DMS 273 (cell line): ENCODE data around the gene ZMYND11.

ENCODE experiments used
- DNase-seq: peaks from one replicate; lab custom pipeline; 2025; ENCODE audit not compliant: unreplicated experiment; lab: John Stamatoyannopoulos, UW

Gene ZMYND11

GRCh38 chr10:191703-192518 is 56.7 kb downstream of the ZMYND11 start:
- no peak for DNase-seq

- no peak for DNase-seq
Measured at GRCh38 chr10:194281-194680, 59.0 kb downstream of the ZMYND11 start.

- DNase-seq: no peak
Measured at GRCh38 chr10:200405-200804, 65.2 kb downstream of the ZMYND11 start.

GRCh38 chr10:201328-201771 is 66.1 kb downstream of the ZMYND11 start:
- no peak for DNase-seq

- no peak for DNase-seq
Measured at GRCh38 chr10:208616-209015, 73.4 kb downstream of the ZMYND11 start.

- no peak for DNase-seq
Measured at GRCh38 chr10:209357-209756, 74.1 kb downstream of the ZMYND11 start.

GRCh38 chr10:210297-210696 is 75.0 kb downstream of the ZMYND11 start:
- no peak for DNase-seq

- no peak for DNase-seq
Measured at GRCh38 chr10:215444-215843, 80.2 kb downstream of the ZMYND11 start.

- no peak for DNase-seq
Measured at GRCh38 chr10:218798-219197, 83.5 kb downstream of the ZMYND11 start.

GRCh38 chr10:219731-220472 is 84.6 kb downstream of the ZMYND11 start:
- no peak for DNase-seq

GRCh38 chr10:224571-224970 is 89.3 kb downstream of the ZMYND11 start:
- DNase-seq: no peak

GRCh38 chr10:226018-226417 is 90.8 kb downstream of the ZMYND11 start:
- DNase-seq: no peak

GRCh38 chr10:227014-227413 is 91.8 kb downstream of the ZMYND11 start:
- no peak for DNase-seq

- no peak for DNase-seq
Measured at GRCh38 chr10:228366-228765, 93.1 kb downstream of the ZMYND11 start.

- DNase-seq: peak; percentile 19
Measured at GRCh38 chr10:230758-231157, 95.5 kb downstream of the ZMYND11 start.

GRCh38 chr10:232061-232460 is 96.8 kb downstream of the ZMYND11 start:
- no peak for DNase-seq

GRCh38 chr10:232878-233277 is 97.6 kb downstream of the ZMYND11 start:
- no peak for DNase-seq

GRCh38 chr10:234708-235406 is 99.6 kb downstream of the ZMYND11 start:
- DNase-seq: no peak

GRCh38 chr10:235915-236314 is 100.7 kb downstream of the ZMYND11 start:
- no peak for DNase-seq

- DNase-seq: peak; percentile 2
Measured at GRCh38 chr10:239109-239508, 103.9 kb downstream of the ZMYND11 start.

- DNase-seq: no peak
Measured at GRCh38 chr10:241451-241850, 106.2 kb downstream of the ZMYND11 start.
